ENCODE results near the gene ANKH. TPM values are rescaled to one million over a fixed set of nuclear protein-coding genes. Genes with fewer than 3 reads are reported as not detected.

The ANKH gene
- total and polyA plus RNA-seq, 3 experiments from 2014 or later, result 47.0 to 80.5 (median 80.0) TPM

GRCh38 chr5:14684757-14685156, 186.8 kb downstream of the ANKH start:
- no peak overlapping the region for H3K27ac ChIP-seq (ENCODE audit: low read depth, low read length)
- Mint-ChIP-seq H3K9me3 (no peaks in the 10 kb centered on the region), H3K27me3 (no peaks in the 10 kb centered on the region), H3K36me3 (peaks cover 8 to 93% (median 23%) of the 10 kb centered on the region in 3 donors), H3K4me1 (peaks cover 14 to 36% (median 22%) of the 10 kb centered on the region in 3 donors), H3K27ac (peak overlapping the region in 6 of 8 donors; percentile 42 to 89 (median 67)), H3K4me3 (no peak overlapping the region)
- H3K4me1 ChIP-seq (ENCODE audit: insufficient read depth, low read length), result peaks cover 8% of the 10 kb centered on the region
- DNase-seq, result no peak
- H3K4me3 ChIP-seq (ENCODE audit: low read length), result no peak overlapping the region
- H3K36me3 ChIP-seq (ENCODE audit: insufficient read depth, low read length), result peaks cover 40% of the 10 kb centered on the region
- ChIA-PET POLR2A (no interaction called here), CTCF (interaction anchor here (0.5 to 4.5 kb wide), 12 partner anchors 9 to 321 kb away, joined by 3 to 35 read pairs (median 9); no protein-coding TSS in a partner anchor)
- H3K9me3 ChIP-seq (ENCODE audit: low read length), result no peaks in the 10 kb centered on the region
- no peaks in the 10 kb centered on the region for H3K27me3 ChIP-seq (ENCODE audit: insufficient read depth, low read length, poor library complexity, severe bottlenecking)

- Histone ChIP-seq H3K27ac (ENCODE audit: low read depth, low read length) (no peak overlapping the region), H3K4me1 (ENCODE audit: insufficient read depth, low read length) (peaks cover 8% of the 10 kb centered on the region), H3K9me3 (ENCODE audit: low read length) (no peaks in the 10 kb centered on the region), H3K27me3 (ENCODE audit: insufficient read depth, low read length, poor library complexity, severe bottlenecking) (no peaks in the 10 kb centered on the region), H3K4me3 (ENCODE audit: low read length) (no peak overlapping the region), H3K36me3 (ENCODE audit: insufficient read depth, low read length) (peaks cover 40% of the 10 kb centered on the region)
- Mint-ChIP-seq H3K27ac (peak overlapping the region in 3 of 8 donors; percentile 34 to 66 (median 57)), H3K4me3 (no peak overlapping the region), H3K27me3 (no peaks in the 10 kb centered on the region), H3K4me1 (peaks cover 16 to 40% (median 26%) of the 10 kb centered on the region in 3 donors), H3K36me3 (peaks cover 3 to 92% (median 18%) of the 10 kb centered on the region in 3 donors), H3K9me3 (no peaks in the 10 kb centered on the region)
- POLR2A ChIA-PET, result interaction anchor here (1.3 kb wide), 2 partner anchors 13 to 16 kb away, joined by 3 to 4 read pairs; no protein-coding TSS in a partner anchor
- DNase-seq, result no peak
- CTCF ChIA-PET, result interaction anchor here (0.6 to 4.5 kb wide), 9 partner anchors 15 to 318 kb away, joined by 3 to 35 read pairs (median 5); no protein-coding TSS in a partner anchor
Measured at GRCh38 chr5:14683906-14684455, 187.6 kb downstream of the ANKH start.

- POLR2A ChIA-PET, result no interaction called here
- Mint-ChIP-seq H3K4me1 (peaks cover 33 to 54% (median 46%) of the 10 kb centered on the region in 3 donors), H3K27ac (peak overlapping the region in 3 of 8 donors; percentile 45 to 73 (median 55)), H3K27me3 (no peaks in the 10 kb centered on the region), H3K9me3 (no peaks in the 10 kb centered on the region), H3K36me3 (peaks cover 5 to 87% (median 19%) of the 10 kb centered on the region in 3 donors), H3K4me3 (no peak overlapping the region)
- Histone ChIP-seq H3K27ac (ENCODE audit: low read depth, low read length) (no peak overlapping the region), H3K4me1 (ENCODE audit: insufficient read depth, low read length) (peaks cover 13% of the 10 kb centered on the region), H3K4me3 (ENCODE audit: low read length) (no peak overlapping the region), H3K9me3 (ENCODE audit: low read length) (no peaks in the 10 kb centered on the region), H3K36me3 (ENCODE audit: insufficient read depth, low read length) (peaks cover 31% of the 10 kb centered on the region), H3K27me3 (ENCODE audit: insufficient read depth, low read length, poor library complexity, severe bottlenecking) (no peaks in the 10 kb centered on the region)
- no peak for DNase-seq
- CTCF ChIA-PET, result interaction anchor here (1.2 to 1.7 kb wide), 3 partner anchors 12 to 322 kb away, joined by 3 to 4 read pairs (median 3); no protein-coding TSS in a partner anchor
Measured at GRCh38 chr5:14681236-14681752, 190.3 kb downstream of the ANKH start.

GRCh38 chr5:14679595-14679994, 192.0 kb downstream of the ANKH start:
- no peak overlapping the region for H3K27ac ChIP-seq (ENCODE audit: low read depth, low read length)
- POLR2A ChIA-PET, result interaction anchor here (0.6 to 1.1 kb wide), 2 partner anchors 12 to 263 kb away, joined by 3 read pairs; no protein-coding TSS in a partner anchor

GRCh38 chr5:14678773-14679334, 192.7 kb downstream of the ANKH start:
- Mint-ChIP-seq H3K4me1 (peaks cover 44 to 59% (median 56%) of the 10 kb centered on the region in 3 donors), H3K27me3 (no peaks in the 10 kb centered on the region), H3K36me3 (peaks cover 5 to 88% (median 18%) of the 10 kb centered on the region in 3 donors), H3K9me3 (no peaks in the 10 kb centered on the region), H3K4me3 (no peak overlapping the region), H3K27ac (peak overlapping the region; percentile 34 to 94 (median 68))
- Histone ChIP-seq H3K36me3 (ENCODE audit: insufficient read depth, low read length) (peaks cover 24% of the 10 kb centered on the region), H3K9me3 (ENCODE audit: low read length) (no peaks in the 10 kb centered on the region), H3K27me3 (ENCODE audit: insufficient read depth, low read length, poor library complexity, severe bottlenecking) (no peaks in the 10 kb centered on the region), H3K27ac (ENCODE audit: low read depth, low read length) (no peak overlapping the region), H3K4me3 (ENCODE audit: low read length) (no peak overlapping the region), H3K4me1 (ENCODE audit: insufficient read depth, low read length) (peaks cover 28% of the 10 kb centered on the region)
- ChIA-PET CTCF (interaction anchor here (1.0 to 1.5 kb wide), 3 partner anchors 12 to 324 kb away, joined by 3 to 6 read pairs (median 4); no protein-coding TSS in a partner anchor), POLR2A (interaction anchor here (0.6 to 1.1 kb wide), 2 partner anchors 12 to 262 kb away, joined by 3 read pairs; no protein-coding TSS in a partner anchor)
- DNase-seq, result no peak

More at GRCh38 chr5:14679595-14679994, 192.0 kb downstream of the ANKH start:
- no peak overlapping the region for H3K4me3 Mint-ChIP-seq
- H3K36me3 ChIP-seq (ENCODE audit: insufficient read depth, low read length), result peaks cover 24% of the 10 kb centered on the region
- H3K36me3 Mint-ChIP-seq, result peaks cover 5 to 89% (median 18%) of the 10 kb centered on the region in 3 donors
- CTCF ChIA-PET, result interaction anchor here (1.1 kb wide), 1 partner anchor 11 kb away, joined by 3 read pairs; no protein-coding TSS in a partner anchor
- H3K9me3 Mint-ChIP-seq, result no peaks in the 10 kb centered on the region
- peaks cover 39 to 58% (median 48%) of the 10 kb centered on the region in 3 donors for H3K4me1 Mint-ChIP-seq
- H3K27me3 Mint-ChIP-seq, result no peaks in the 10 kb centered on the region
- no peaks in the 10 kb centered on the region for H3K27me3 ChIP-seq (ENCODE audit: insufficient read depth, low read length, poor library complexity, severe bottlenecking)
- no peaks in the 10 kb centered on the region for H3K9me3 ChIP-seq (ENCODE audit: low read length)
- peak overlapping the region in 2 of 8 donors; percentile 58 to 94 for H3K27ac Mint-ChIP-seq
- no peak for DNase-seq
- peaks cover 22% of the 10 kb centered on the region for H3K4me1 ChIP-seq (ENCODE audit: insufficient read depth, low read length)
- H3K4me3 ChIP-seq (ENCODE audit: low read length), result no peak overlapping the region

GRCh38 chr5:14676320-14676719, 195.3 kb downstream of the ANKH start:
- H3K4me1 Mint-ChIP-seq, result peaks cover 68 to 83% (median 81%) of the 10 kb centered on the region in 3 donors
- peaks cover 8% of the 10 kb centered on the region for H3K36me3 ChIP-seq (ENCODE audit: insufficient read depth, low read length)
- ChIA-PET CTCF (interaction anchor here (1.2 to 3.4 kb wide), 4 partner anchors 9 to 31 kb away, joined by 3 to 12 read pairs (median 3); no protein-coding TSS in a partner anchor), POLR2A (interaction anchor here (1.3 kb wide), 1 partner anchor 9 kb away, joined by 4 read pairs; no protein-coding TSS in a partner anchor)
- H3K4me3 ChIP-seq (ENCODE audit: low read length), result peak overlapping the region; percentile 26
- H3K27me3 Mint-ChIP-seq, result no peaks in the 10 kb centered on the region
- DNase-seq, result peak in 1 of 5 donors; percentile 51
- no peaks in the 10 kb centered on the region for H3K9me3 Mint-ChIP-seq
- peak overlapping the region; percentile 40 to 86 (median 75) for H3K4me3 Mint-ChIP-seq
- peak overlapping the region; percentile 43 for H3K27ac ChIP-seq (ENCODE audit: low read depth, low read length)
- H3K27ac Mint-ChIP-seq, result peak overlapping the region; percentile 80 to 93 (median 91)
- peaks cover 5 to 75% (median 16%) of the 10 kb centered on the region in 3 donors for H3K36me3 Mint-ChIP-seq
- no peaks in the 10 kb centered on the region for H3K9me3 ChIP-seq (ENCODE audit: low read length)
- H3K4me1 ChIP-seq (ENCODE audit: insufficient read depth, low read length), result peaks cover 48% of the 10 kb centered on the region
- no peaks in the 10 kb centered on the region for H3K27me3 ChIP-seq (ENCODE audit: insufficient read depth, low read length, poor library complexity, severe bottlenecking)

- peak overlapping the region; percentile 40 to 86 (median 75) for H3K4me3 Mint-ChIP-seq
- CTCF ChIA-PET, result interaction anchor here (1.2 to 3.4 kb wide), 4 partner anchors 8 to 32 kb away, joined by 3 to 12 read pairs (median 3); no protein-coding TSS in a partner anchor
- POLR2A ChIA-PET, result interaction anchor here (1.3 kb wide), 1 partner anchor 9 kb away, joined by 4 read pairs; no protein-coding TSS in a partner anchor
- H3K9me3 Mint-ChIP-seq, result no peaks in the 10 kb centered on the region
- Histone ChIP-seq H3K36me3 (ENCODE audit: insufficient read depth, low read length) (peaks cover 5% of the 10 kb centered on the region), H3K4me3 (ENCODE audit: low read length) (peak overlapping the region; percentile 26), H3K27ac (ENCODE audit: low read depth, low read length) (peak overlapping the region; percentile 49), H3K27me3 (ENCODE audit: insufficient read depth, low read length, poor library complexity, severe bottlenecking) (no peaks in the 10 kb centered on the region), H3K4me1 (ENCODE audit: insufficient read depth, low read length) (peaks cover 52% of the 10 kb centered on the region), H3K9me3 (ENCODE audit: low read length) (no peaks in the 10 kb centered on the region)
- DNase-seq, result peak in 1 of 5 donors; percentile 12
- H3K27me3 Mint-ChIP-seq, result no peaks in the 10 kb centered on the region
- H3K27ac Mint-ChIP-seq, result peak overlapping the region; percentile 80 to 93 (median 91)
- H3K4me1 Mint-ChIP-seq, result peaks cover 73 to 88% (median 86%) of the 10 kb centered on the region in 3 donors
- H3K36me3 Mint-ChIP-seq, result peaks cover 5 to 73% (median 16%) of the 10 kb centered on the region in 3 donors
Measured at GRCh38 chr5:14675865-14676300, 195.7 kb downstream of the ANKH start.

Data from CD8-positive, alpha-beta memory T cell (primary cell).